Measurements from ENCODE around the gene CCDC14.

The CCDC14 gene

DNA sequence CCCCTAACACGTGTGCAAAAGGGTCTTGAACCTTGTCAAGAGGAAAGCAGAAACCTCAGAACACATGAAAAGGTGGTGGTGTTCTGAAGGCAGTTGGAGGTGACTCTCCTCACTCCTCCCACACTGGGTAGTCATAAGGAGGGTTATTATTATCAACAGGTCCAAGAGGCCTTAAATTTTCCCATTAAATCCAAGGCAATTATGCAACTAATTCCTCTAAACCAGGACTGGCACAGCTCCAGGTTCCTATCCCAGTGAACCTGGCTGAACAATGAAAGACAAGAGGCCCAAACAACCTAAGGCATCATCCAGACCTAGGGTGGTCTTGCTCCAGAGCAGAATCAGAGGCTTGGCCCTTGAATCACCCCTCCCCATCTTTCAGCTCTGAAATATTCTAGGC, 91.9 kb downstream of the CCDC14 start:
- Histone ChIP-seq H3K27ac (no peak overlapping the region), H3K4me3 (no peak overlapping the region)

DNA sequence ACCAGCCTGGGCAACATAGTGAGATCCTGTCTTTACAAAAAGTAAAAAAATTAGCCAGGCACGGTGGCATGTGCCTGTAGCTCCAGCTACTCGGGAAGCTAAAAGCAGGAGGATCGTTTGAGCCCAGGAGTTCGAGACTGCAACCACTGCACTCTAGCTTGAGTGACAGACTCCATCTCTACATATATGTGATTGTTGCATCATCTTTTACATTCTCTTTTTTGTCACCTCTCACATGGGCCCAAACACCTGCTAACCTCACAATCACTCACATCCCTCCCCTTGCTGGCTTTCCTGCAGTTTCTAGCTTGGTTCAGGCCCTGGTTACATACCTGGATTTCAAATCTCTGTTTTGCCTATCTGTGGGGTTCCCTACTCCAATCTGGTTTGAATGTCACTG, 96.3 kb downstream of the CCDC14 start:
- H3K4me3 ChIP-seq: no peak overlapping the region
- H3K27ac ChIP-seq: no peak overlapping the region
